ENCODE data around the gene CYP2C8.
"Not testable (repeated sequence)": the region's sequence is repeated elsewhere in the genome, so short reads cannot be mapped to it uniquely, and the experiment has no call there.

Gene CYP2C8

DNA sequence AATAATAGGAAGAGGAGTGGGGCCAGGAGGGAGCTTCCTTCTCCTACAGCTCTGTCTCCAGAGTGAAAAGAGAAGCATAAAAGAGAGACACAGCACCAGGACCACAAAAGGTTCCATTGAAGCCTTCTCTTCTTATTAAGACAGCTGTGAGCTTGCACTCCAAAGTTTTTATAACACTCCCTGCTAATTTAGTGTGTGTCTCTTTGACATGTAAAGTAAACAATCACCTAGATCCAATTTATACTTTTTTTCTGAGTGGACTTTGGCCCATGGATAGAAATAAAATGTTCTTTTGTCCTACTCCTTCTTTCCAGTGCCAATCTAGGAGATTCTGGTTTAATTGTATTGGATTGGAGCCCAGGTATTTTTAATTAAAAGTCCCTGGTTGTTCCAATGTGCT is at the start of gene CYP2C8:
CYP2C8 (minus strand) TSS at position 212 of the 400 bp plus-strand sequence; CDS start at position 117, 95 bp downstream.
- no peak for DNase-seq

DNA sequence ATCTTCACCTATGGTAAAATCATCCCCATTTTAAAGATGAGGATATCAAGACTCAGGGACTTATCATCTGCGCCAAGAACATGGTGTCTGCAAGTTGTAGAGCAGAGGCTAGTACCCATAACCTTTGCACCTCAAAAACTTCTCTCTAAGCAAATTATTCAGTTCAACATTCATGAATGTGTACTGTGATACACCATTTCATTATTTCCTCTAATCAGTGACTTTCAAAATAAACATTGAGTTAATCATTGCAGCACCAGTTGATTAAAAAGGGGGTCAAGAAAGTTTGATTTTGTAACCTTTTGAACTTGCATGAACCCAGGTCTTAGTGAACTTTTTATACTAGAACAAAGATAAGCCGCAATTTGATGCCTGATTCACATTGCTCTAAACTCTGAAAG is 47.6 kb upstream of the CYP2C8 start:
- intact Hi-C loops (cut with DNase I) = no loop called here
- DNase-seq = no peak

More for the DNA sequence above, at the start of gene CYP2C8:
- intact Hi-C loops (cut with DNase I) = no loop called here

DNA sequence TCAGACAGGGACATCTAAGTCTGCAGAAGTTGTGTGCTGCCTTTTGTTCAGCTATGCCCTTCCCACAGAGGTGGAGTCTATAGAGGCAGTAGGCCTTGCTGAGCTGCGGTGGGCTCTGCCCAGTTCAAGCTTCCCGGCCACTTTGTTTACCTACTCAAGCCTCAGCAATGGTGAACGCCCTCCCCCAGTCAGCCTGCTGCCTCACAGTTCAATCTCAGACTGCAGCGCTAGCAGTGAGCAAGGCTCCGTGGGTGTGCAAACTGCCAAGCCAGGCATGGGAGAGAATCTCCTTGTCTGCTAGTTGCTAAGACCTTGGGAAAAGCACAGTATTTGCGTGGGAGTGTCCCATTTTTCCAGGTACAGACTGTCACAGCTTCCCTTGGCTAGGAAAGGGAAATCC is 41.5 kb upstream of the CYP2C8 start:
- peak in 3 of 10 donors; percentile 6 to 59 (median 50) for DNase-seq
- intact Hi-C loops (cut with DNase I) = not testable (repeated sequence)

DNA sequence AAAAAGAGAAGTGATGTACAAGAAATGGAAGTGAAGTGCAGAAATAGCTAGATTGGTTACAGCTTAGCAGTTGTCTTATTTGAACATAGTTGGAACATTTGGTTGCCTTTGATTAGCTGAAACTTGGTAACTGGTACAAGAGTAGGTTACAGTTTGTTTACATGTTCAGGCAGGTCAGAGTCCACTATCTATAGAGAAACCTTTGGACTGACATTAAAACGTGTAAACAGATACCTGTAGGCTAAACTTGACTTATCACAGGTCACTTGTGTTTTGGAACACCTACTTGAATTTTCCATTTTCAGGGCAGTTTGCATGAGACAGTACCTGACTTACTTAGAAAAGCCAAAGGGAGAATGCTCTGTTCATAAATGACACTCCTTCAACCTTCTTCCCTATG is 28.5 kb upstream of the CYP2C8 start:
- DNase-seq = no peak
- intact Hi-C loops (cut with DNase I) = no loop called here

DNA sequence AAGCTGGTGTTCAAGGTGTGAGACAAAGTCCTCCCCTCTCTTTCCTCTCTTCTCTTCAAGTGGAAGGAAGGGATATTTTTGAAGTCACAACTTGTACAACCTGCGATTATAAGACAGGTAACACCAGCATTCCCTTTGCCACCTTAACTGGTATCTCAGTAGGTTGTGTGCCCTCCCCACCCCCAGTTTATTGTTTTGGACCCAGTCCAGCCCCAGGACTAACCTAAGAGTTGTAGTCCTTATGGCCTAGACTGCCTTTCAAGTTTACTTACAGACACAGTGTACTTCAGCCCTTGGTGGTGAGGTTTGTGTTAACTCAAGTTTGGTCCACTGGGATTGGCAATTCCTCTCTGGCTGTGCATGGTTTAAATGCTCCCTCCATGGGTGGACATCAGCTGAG is 26.8 kb upstream of the CYP2C8 start:
- intact Hi-C loops (cut with DNase I) = no loop called here
- peak in 1 of 10 donors; percentile 26 for DNase-seq

DNA sequence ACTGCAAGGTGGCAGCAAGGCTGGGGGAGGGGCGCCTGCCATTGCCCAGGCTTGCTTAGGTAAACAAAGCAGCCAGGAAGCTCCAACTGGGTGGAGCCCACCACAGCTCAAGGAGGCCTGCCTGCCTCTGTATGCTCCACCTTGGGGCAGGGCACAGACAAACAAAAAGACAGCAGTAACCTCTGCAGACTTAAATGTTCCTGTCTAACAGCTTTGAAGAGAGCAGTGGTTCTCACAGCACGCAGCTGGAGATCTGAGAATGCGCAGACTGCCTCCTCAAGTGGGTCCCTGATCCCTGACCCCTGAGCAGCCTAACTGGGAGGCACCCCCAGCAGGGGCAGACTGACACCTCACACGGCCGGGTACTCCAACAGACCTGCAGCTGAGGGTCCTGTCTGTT is 10.3 kb upstream of the CYP2C8 start:
- DNase-seq; intact Hi-C loops (cut with DNase I): not testable (repeated sequence)

DNA sequence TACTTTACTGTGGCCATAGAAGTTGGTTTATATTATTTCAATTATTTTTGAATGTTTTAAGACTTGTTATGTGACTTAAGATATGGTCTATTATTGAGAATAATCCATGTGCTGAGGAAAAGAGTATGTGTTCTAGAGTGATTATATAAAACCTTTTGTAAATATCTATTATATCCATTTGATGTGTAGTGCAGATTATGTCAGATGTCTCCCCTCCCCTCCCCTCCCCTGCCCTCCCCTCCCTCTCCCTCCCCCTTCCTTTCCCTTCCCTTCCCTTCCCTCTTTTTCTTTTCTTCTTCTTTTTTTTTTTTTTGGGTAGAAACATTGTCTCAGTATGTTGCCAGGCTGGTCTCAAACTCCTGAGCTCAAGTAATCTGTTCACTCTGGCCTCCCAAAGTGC is 8.3 kb upstream of the CYP2C8 start:
- DNase-seq = no peak
- intact Hi-C loops (cut with DNase I) = no loop called here

DNA sequence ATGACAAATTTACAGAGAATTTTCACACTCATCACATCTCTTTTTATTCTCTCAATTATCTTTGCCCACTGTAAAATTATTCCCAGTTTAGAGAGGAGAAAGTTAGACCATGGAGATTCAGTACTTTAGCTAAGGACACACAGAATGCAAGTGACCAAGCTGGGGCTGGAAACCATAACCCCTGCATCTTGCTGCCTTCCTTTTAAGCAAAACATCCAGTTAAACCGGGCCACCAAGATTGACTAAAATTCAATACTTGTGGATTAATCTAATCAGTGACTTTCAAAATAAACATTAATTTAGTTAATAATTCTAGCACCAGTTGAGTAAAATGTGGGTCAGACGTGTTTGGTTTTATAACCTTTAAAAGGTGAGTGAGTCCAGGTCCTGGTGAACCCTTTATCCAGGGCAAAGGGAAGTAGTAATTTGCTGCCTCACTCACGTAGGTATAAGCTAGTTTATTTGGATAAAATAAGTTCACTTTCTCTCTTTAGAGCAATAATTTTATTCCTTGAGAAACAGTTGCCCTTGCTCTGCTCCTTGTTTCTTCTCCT is 1.9 kb upstream of the CYP2C8 start:
- DNase-seq = no peak
- intact Hi-C loops (cut with DNase I) = no loop called here

DNA sequence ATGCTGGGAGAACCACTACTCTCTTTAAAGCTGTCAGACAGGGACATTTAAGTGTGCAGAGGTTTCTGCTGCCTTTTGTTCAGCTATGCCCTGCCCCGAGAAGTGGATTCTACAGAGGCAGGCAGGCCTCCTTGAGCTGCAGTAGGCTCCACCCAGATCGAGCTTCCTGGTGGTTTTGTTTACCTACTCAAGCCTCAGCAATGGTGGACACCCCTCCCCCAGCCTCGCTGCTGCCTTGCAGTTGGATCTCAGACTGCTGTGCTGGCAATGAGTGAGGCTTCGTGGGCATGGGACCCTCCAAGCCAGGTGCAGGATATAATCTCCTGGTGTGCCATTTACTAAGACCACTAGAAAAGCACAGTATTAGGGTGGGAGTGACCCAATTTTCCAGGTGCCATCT is 5.2 kb downstream of the CYP2C8 start:
- not testable (repeated sequence) for DNase-seq

DNA sequence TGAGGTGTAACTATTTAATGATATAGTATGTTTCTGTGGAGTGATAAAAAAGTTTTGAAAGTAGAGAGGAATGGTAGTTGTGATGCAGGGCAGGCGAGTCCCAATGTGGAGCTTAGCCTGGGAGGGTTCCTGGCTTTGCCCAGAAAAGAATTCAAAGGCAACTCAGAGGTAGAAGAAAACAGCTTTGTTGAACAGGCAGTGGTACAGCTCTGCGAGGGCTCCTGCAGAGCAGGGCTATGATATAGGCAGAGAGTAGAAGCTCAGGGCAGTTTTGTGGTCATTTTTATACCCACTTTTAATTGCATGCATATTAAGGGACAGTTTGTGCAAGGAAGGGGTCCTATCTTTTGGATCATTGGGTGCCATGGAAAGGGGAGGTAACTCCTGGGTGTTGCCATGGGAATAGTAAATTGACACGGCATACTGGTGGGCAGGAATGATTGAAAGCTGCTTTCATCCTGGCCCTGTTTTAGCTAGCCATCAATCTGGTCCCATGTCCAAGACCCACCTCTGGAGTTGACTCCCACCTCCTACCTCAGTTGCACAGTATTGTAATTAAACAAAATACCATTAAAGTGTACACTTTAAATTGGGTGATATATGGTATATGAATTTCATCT is 12.4 kb downstream of the CYP2C8 start:
- intact Hi-C loops (cut with DNase I) = no loop called here
- no peak for DNase-seq

More for the DNA sequence above, 5.2 kb downstream of the CYP2C8 start:
- intact Hi-C loops (cut with DNase I) = not testable (repeated sequence)

DNA sequence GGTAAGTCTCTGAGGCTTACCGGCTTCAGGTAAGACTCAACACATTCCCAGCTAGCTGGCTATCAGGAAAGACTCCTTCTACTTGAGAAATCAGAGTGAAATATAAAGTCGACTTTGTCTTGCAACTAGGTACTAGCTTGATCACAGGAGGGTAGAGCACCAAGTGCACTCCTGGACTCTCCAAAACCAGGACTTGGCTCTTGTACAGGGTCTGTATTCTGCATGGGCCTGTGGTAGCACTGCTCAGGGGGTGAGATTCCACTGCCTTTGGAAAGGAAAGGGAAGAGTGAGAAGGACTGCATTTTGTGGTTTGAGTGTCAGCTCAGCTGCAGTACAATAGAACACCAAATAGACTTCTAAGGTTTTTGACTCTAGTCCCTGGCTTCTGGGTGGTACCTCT is 19.4 kb downstream of the CYP2C8 start:
- no peak for DNase-seq
- intact Hi-C loops (cut with DNase I) = no loop called here

DNA sequence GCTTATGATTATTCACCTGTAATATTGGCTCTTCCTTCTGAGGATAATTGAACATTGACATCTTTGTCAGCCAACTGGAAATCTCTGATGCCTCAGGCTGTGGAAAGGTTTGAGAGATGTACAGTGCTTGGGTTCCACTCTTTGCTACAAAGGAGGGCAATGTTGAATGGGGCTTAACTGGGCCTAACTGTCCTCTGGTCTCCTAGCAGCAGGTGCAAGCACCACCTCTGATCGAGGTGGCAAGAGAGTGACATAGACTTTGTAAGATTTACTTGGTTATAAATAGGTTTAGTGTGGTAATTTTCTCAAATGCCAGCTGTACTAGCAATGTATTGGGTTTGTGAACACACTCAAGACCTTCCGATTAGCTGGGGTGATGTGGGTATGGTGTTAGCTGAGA is 21.1 kb downstream of the CYP2C8 start:
- intact Hi-C loops (cut with DNase I) = no loop called here
- no peak for DNase-seq

DNA sequence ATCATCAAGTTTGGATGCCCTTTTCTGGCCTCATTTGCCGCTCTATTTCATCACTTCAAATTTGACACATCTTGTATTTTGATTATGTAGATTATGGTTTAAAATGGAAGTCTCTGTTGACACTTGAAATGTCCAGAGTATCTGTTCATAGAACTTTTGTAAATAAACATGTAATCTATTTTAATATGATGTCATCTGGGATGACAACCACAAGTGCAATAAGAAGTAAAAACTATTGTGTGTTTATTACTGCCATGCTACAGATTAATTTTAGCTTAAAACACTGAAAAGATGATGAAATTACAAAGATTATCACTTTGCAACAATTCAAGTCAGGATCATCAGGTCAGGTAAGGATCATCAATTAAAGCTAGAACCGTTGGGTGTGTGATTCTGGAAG is 30.0 kb downstream of the CYP2C8 start:
- intact Hi-C loops (cut with DNase I) = no loop called here
- no peak for DNase-seq

DNA sequence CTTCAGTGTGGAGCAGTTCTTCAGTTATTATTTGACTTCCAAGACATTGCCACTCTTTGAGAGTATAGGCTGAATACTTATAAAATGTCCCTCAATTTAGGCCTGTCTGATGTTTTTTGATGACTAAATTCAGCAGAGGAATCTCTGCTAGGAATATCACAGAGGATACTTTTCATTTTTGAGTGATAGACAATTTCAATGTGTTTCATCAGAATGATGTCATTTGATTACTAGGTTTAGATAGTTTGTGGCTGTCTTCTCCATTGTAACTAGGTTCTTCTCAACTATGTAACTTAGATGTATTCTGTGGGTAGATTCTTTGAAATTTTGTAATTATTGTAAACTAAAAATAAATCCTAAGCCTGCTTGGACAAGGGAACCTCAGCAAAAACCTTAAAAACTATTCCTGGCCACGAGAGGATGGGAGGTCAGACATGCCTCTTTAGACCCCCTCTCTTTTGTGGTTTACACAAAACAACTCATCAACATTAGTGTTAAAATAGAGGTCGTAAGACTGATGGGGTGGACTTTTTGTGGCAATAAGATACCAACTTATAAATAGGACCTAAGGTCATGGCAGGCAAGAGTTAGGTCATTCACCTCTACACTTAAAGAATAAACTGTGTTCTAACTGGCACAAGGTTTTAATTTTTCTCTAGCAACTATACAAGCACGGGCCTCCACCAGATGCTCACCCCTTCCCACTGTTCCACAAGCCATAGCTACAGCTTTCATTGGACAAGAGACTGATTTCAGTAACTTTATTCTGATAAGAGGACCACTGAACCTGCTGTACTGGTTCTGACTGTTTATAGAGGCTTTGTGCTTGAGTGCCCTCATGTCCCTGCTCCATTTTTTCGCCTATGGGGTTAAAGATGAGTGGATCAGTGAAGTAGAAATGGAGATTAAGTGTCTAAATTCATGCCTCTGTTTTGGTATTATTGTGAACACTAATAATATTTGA is 33.7 kb downstream of the CYP2C8 start:
- DNase-seq = no peak
- intact Hi-C loops (cut with DNase I) = no loop called here

DNA sequence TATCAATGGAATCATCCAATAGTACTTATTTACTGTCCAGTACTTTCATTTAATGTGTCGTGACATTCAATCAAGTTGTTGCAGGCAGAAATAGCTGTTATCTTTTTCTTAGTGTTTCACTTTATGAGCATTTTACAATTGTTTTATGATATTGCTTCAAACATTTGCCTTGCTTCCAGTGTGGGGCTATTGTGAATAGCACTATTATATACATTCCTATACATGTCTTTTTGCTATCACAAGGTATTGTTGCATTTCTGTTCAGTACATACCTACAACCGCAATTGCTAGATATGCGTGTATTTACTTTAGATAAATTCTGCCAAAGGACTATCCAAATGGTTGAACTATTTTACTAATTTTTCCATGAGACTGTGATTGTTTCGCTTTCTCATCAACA is 34.9 kb downstream of the CYP2C8 start:
- intact Hi-C loops (cut with DNase I) = no loop called here
- DNase-seq = no peak

DNA sequence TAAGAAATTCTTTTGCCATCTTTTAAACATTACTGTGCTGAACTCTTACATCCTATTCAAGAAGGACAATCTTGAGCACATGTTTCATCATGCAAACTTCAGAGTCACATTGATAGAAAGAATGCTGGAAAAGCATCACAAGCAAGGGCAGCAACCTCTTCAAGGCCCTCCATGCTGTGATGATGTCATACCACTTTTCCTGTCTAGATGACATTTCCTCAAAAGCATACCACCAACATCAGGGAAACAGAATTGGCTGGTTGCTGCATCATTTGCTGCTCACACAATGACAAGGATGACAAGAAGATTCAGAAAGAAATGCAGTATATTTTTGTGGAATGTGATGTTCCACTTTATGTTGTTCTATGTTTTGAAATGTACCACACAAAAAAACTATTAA is 37.6 kb downstream of the CYP2C8 start:
- DNase-seq = no peak
- intact Hi-C loops (cut with DNase I) = no loop called here

DNA sequence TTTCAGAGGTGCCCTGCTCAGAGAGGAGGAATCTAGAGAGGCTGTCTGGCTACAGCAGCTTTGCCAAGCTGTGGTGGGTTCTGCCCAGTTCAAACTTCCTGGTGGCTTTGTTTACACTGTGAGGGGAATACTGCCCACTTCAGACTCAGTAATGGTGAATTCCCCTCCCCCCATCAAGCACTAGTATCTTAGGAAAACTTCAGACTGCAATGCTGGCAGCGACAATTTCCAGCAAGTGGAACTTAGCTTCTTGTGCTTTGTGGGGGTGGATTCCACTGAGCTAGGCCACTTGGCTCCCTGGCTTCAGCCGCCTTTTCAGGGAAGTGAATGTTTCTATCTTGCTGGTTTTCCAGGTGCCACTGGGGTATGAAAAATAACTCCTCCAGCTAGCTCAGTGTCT is 42.8 kb downstream of the CYP2C8 start:
- intact Hi-C loops (cut with DNase I) = no loop called here

DNA sequence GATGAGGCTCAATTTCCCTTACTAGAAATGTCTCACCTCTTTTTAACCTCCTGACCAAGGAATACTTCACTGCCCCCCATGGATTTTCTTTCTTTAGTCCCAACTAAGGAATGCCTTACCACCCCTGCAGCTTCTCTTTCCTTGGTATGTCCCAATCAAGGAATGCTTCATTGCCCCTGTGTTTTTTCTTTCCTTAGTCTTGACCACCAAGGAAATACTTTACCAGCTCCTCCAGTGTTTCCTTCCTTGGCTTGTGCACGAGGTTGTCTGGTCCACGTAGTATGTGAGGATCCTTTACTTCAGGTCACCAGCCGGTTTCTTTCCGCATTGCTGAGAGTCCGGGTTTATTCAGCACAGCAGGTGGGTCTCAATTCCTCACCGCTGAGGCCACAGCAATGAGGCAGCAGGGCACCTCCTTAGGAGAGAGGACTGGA is 71.5 kb downstream of the CYP2C8 start:
- DNase-seq = no peak
- intact Hi-C loops (cut with DNase I) = no loop called here

More for the DNA sequence above, 42.8 kb downstream of the CYP2C8 start:
- DNase-seq = no peak

DNA sequence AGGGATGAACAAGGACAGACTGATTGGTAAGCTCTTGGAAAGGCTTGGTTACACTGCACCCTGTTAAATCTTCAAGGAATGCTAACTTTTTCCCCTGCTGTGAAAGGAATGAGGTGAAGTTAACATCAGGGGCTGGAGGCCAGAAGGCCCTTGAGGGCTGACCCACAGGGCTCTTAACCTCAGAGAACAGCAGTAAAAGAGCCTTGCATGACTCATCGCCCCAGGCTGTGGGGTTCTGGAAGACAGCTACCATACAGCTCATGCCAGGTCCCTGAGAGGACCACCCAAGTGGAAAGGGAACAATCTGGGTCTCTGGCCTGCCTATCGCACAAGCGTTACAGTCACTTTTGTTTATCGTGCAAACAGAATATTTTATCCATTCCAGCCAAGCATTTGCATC is 76.5 kb downstream of the CYP2C8 start:
- intact Hi-C loops (cut with DNase I) = no loop called here
- no peak for DNase-seq

DNA sequence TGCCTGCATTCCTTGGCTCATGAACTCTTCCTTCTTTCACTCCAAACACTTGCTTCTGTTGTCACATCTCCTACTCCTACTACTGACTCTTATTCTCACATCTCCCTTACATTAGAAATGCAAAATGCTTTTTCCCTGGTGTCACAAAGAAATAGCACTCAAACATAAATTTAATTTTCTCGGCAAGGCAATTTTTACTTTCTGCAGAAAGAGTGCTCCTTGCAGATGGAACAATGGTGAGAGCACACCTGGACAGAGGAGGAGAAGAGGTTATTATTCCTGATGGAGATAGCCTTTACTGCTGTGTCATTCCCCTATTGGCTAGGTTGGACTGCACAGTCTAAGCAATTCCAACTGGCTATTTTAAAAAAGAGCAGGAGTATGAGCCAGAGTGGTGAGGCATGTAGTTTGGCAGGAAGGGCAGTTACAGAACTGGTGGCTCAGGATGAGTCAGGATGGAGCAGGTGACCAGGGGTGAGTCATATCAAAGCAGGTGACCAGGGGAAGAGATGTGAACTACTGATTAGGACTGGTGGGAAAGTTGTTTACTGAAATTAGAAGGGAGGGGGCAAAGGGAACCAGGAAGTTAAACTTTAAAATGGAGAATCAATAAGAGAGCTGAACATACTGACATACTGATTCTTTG is 77.9 kb downstream of the CYP2C8 start:
- DNase-seq = peak in 2 of 10 donors; percentile 37 to 42
- intact Hi-C loops (cut with DNase I) = no loop called here

DNA sequence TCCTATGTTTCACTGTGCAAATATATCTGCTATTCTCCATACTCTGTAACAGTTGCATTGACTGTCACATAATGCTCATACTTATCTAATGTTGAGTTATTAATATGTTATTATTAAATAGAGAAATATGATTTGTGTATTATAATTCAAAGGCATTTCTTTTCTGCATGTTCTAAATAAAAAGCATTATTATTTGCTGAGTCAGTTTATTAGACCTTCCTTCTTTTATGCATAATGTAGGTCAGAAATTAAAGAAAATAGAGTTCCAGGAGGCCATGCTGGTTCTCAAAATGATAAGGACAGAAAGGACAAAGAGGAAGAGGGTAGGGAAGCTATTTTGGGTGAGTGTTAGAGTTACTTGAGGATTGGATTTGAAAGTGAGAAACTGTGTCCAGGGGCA is 80.1 kb downstream of the CYP2C8 start:
- DNase-seq = no peak
- intact Hi-C loops (cut with DNase I) = no loop called here
